ENCODE measurements around the gene GOLGA6L7. TPM values are rescaled to one million over a fixed set of nuclear protein-coding genes. Genes with fewer than 3 reads are reported as not detected.
"Not testable (repeated sequence)": the region's sequence is repeated elsewhere in the genome, so short reads cannot be mapped to it uniquely, and the experiment has no call there.

Gene GOLGA6L7
- total RNA-seq, 4 donors from 2014 or later: not detected

- no peak for DNase-seq (ENCODE audit: low spot score in 2 of 2)
- no peaks in the 10 kb centered on the region for H3K9me3 ChIP-seq
- no peak overlapping the region for H3K4me3 ChIP-seq
- no peaks in the 10 kb centered on the region for H3K4me1 ChIP-seq
- no peak overlapping the region for H3K27ac ChIP-seq
- H3K36me3 ChIP-seq: no peaks in the 10 kb centered on the region
- TF ChIP-seq CTCF (IDR thresholded peaks at IDR 0.05) (no peak), EP300 (IDR thresholded peaks at IDR 0.05) (no peak), POLR2A (IDR thresholded peaks at IDR 0.05) (no peak), POLR2AphosphoS5 (IDR thresholded peaks at IDR 0.05) (no peak)
- no peaks in the 10 kb centered on the region for H3K27me3 ChIP-seq
- WGBS: 72% methylated on average over 7 of the region's 16 CpGs
Observed at GRCh38 chr15:28861031-28861534, 12.6 kb upstream of the GOLGA6L7 start.

- H3K27me3 ChIP-seq; H3K36me3 ChIP-seq; H3K9me3 ChIP-seq; H3K4me3 ChIP-seq; H3K4me1 ChIP-seq; H3K27ac ChIP-seq; DNase-seq (ENCODE audit: low spot score in 2 of 2): not testable (repeated sequence)
- WGBS: 75% methylated on average over 2 of the region's 2 CpGs
Observed at GRCh38 chr15:28854578-28854977, 6.1 kb upstream of the GOLGA6L7 start.

DNA sequence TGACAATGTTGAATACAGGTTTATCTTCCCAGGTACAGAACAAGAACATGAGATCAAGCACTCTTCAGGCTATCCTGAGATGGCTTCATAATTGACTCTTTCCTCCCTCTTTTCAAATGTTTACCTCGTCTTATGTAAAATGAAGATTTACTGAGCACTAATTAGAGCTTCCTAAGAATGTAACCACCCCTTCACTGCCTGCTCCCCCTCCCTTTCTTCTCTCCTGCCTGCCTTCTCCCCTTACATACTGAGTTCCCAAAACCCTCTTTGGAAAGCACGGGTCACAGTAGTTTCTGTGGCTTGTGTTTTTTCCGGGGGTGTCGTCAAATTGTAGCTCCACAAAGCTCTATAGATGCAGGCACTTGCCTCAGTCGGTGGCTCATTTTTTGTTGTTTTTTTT is 5.2 kb upstream of the GOLGA6L7 start:
- 38% methylated on average over 5 of the region's 5 CpGs for WGBS
- not testable (repeated sequence) for H3K4me3 ChIP-seq; H3K4me1 ChIP-seq; H3K9me3 ChIP-seq; DNase-seq (ENCODE audit: low spot score in 2 of 2); H3K27ac ChIP-seq; H3K36me3 ChIP-seq; H3K27me3 ChIP-seq

GRCh38 chr15:28849766-28850165 is 1.3 kb upstream of the GOLGA6L7 start:
- not testable (repeated sequence) for H3K4me3 ChIP-seq; H3K27ac ChIP-seq; DNase-seq (ENCODE audit: low spot score in 2 of 2); H3K36me3 ChIP-seq; H3K4me1 ChIP-seq; H3K27me3 ChIP-seq; H3K9me3 ChIP-seq
- 95% methylated on average over 12 of the region's 31 CpGs for WGBS

DNA sequence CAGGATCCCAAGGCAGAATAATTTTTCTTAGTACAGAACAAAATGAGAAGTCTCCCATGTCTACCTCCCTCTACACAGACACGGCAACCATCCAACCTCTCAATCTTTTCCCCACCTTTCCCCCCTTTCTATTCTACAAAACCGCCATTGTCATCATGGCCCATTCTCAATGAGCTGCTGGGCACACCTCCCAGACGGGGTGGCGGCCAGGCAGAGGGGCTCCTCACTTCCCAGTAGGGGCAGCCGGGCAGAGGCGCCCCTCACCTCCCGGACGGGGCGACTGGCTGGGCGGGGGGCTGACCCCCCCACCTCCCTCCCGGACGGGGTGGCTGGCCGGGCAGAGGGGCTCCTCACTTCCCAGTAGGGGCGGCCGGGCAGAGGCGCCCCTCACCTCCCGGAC is 827 bp upstream of the GOLGA6L7 start:
- WGBS: 95% methylated on average over 6 of the region's 17 CpGs
- H3K4me3 ChIP-seq, H3K27me3 ChIP-seq: not testable (repeated sequence)

GRCh38 chr15:28847959-28848358 is 485 bp downstream of the GOLGA6L7 start:
- not testable (repeated sequence) for DNase-seq (ENCODE audit: low spot score in 2 of 2); H3K27me3 ChIP-seq; H3K36me3 ChIP-seq; H3K4me3 ChIP-seq; H3K9me3 ChIP-seq; H3K27ac ChIP-seq; H3K4me1 ChIP-seq
- 75% methylated on average over 9 of the region's 9 CpGs for WGBS

More for the DNA sequence above, 827 bp upstream of the GOLGA6L7 start:
- not testable (repeated sequence) for DNase-seq (ENCODE audit: low spot score in 2 of 2); H3K4me1 ChIP-seq; H3K27ac ChIP-seq; H3K36me3 ChIP-seq; H3K9me3 ChIP-seq

DNA sequence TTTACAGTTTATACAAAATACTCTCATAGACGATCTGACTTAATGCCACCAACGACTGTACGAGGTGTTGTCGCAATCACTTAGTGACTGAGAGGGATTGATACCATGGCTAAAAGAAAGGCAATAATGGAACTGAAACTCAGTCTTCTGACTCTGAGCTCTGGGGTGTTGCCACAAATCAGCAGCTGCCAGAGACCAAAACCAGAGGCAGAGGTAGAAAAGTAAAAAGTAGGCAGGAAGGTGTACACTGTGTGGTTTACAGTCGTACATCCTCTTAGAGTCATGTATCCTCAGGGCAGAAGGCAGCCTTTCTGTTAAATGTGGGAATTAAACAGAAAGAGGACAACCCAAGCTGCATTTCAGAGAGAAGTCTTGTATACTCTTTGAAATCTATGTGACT is 1.2 kb downstream of the GOLGA6L7 start:
- not testable (repeated sequence) for H3K4me3 ChIP-seq; H3K36me3 ChIP-seq; H3K27ac ChIP-seq; H3K9me3 ChIP-seq; H3K27me3 ChIP-seq; DNase-seq (ENCODE audit: low spot score in 2 of 2); H3K4me1 ChIP-seq
- WGBS: 62% methylated on average over 5 of the region's 5 CpGs

DNA sequence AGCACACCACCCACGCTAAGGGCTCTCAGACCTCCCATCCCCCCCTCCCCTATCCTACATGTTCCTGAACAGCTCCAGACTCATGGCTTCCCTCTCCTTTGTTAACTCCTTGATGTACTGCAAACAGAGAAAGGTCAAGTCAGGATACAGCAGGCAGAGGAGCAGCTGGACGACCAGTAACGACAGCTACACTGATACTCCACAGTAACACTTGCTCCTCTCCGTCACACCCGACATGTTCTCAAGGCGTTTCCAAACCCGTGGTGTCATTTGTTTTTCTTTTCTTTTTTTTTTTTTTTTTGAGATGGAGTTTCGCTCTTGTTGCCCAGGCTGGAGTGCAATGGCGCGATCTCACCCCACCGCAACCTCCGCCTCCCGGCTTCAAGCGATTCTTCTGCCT is 4.3 kb downstream of the GOLGA6L7 start:
- H3K36me3 ChIP-seq; H3K4me1 ChIP-seq; H3K27me3 ChIP-seq; DNase-seq (ENCODE audit: low spot score in 2 of 2); H3K4me3 ChIP-seq; H3K27ac ChIP-seq; H3K9me3 ChIP-seq: not testable (repeated sequence)
- 78% methylated on average over 14 of the region's 14 CpGs for WGBS

DNA sequence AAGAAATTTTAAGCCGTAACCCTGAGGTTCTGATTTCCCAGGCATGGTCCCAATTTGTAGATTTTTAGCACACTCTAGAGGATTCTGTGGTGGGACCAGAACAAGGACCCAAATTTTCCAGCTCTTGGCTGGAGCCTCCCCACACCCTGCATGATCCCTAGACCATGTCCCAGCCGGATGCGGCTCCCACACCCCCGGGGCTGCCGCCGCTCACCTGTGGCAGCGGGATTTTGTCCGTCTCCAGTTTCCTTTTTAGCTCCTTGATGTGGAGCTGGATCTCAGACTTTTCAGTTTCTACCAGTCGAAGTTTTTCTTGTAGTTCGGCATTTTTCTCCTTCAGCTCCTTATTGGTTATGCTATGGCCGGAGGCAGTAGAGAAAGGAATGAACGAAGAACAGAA is 4.9 kb downstream of the GOLGA6L7 start:
- WGBS: 91% methylated on average over 12 of the region's 12 CpGs

DNA sequence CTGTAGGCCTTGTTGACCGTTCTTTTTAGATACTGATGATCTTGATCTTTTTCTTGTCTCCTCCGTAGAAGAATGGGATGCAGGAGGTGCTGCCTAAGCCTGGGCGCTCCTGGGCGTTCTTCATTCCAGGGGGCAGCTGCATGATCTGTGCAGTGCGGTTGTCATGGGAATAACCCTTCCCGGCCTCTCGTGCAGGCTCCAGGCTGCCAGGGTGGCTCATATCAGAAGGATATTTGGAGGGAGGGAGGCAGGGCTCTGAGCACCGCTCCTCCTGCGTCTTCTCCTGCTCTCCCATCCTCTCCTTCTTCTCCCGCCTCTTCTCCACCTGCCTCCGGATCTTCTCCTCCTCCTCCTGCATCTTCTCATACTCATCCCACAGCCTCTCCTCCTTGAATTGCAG is 6.2 kb downstream of the GOLGA6L7 start:
- H3K4me3 ChIP-seq; DNase-seq (ENCODE audit: low spot score in 2 of 2); H3K36me3 ChIP-seq; H3K9me3 ChIP-seq; H3K4me1 ChIP-seq; H3K27me3 ChIP-seq; H3K27ac ChIP-seq: not testable (repeated sequence)
- WGBS: 82% methylated on average over 11 of the region's 11 CpGs

More for the DNA sequence above, 4.9 kb downstream of the GOLGA6L7 start:
- not testable (repeated sequence) for DNase-seq (ENCODE audit: low spot score in 2 of 2); H3K27ac ChIP-seq; H3K4me1 ChIP-seq; H3K36me3 ChIP-seq; H3K4me3 ChIP-seq; H3K9me3 ChIP-seq; H3K27me3 ChIP-seq

DNA sequence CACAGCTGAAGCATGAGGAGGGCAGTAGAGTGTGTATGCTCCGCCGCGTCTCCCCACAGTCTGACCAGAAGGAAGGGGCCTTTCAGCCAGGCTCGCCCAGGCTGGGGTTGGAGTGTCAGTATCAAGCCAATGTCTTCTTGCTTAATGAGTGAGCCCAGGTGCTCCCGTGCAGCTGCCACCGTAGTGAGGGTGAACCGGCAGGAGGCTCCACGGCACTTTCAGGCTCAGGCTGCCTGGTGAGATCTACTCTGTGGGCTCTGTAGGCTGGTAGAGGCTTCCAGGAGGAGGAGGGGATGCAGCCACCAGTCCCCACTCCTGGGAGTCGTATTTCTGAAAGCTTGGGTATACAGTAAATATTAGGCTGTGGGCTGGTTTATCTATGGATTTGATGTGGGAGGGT is 8.2 kb downstream of the GOLGA6L7 start:
- H3K27ac ChIP-seq; H3K9me3 ChIP-seq; H3K27me3 ChIP-seq; H3K4me1 ChIP-seq; DNase-seq (ENCODE audit: low spot score in 2 of 2); H3K4me3 ChIP-seq; H3K36me3 ChIP-seq: not testable (repeated sequence)
- WGBS: no CpG with 5 or more reads among the region's 9 CpGs

- H3K4me1 ChIP-seq; H3K9me3 ChIP-seq; H3K27ac ChIP-seq; DNase-seq (ENCODE audit: low spot score in 2 of 2); H3K4me3 ChIP-seq; H3K36me3 ChIP-seq: not testable (repeated sequence)
- H3K27me3 ChIP-seq: peaks cover 10% of the 10 kb centered on the region
- WGBS: 97% methylated on average over 10 of the region's 10 CpGs
Observed at GRCh38 chr15:28834957-28835585, 13.4 kb downstream of the GOLGA6L7 start.

- H3K27me3 ChIP-seq: peaks cover 10% of the 10 kb centered on the region
- H3K9me3 ChIP-seq, H3K4me1 ChIP-seq, H3K36me3 ChIP-seq, H3K27ac ChIP-seq: not testable (repeated sequence)
- WGBS: 17% methylated on average over 8 of the region's 56 CpGs
- DNase-seq (ENCODE audit: low spot score in 2 of 2): peak in 1 of 2 donors; percentile 76
- peak overlapping the region; percentile 24 for H3K4me3 ChIP-seq
Observed at GRCh38 chr15:28831897-28832587, 16.4 kb downstream of the GOLGA6L7 start.
